SK-N-SH treated with all-trans-retinoic acid at 6 μM for 48 hours (cell line): Measurements from ENCODE around the gene ZNF451.

ENCODE experiments used
- ATAC-seq: fragments of 200-7000 bp; cut with Tn5 transposase; 3 replicates; pipeline ENCODE4 v1.9.1; 2020; ENCODE audit warnings: mild to moderate bottlenecking, moderate library complexity
- ARNTL ChIP-seq: fragments of 450-650 bp; formaldehyde crosslinking; IDR thresholded peaks from 2 replicates; pipeline ENCODE4 v1.5.0; 2020; ENCODE audit warnings: low read depth, mild to moderate bottlenecking, moderate library complexity, borderline replicate concordance
- BACH2 ChIP-seq: fragments of 250-450 bp; sonication (Bioruptor Pico); IDR thresholded peaks from 2 replicates; pipeline ENCODE4 v1.9.0; 2021; ENCODE audit warnings: mild to moderate bottlenecking, borderline replicate concordance
- CREB5 ChIP-seq: fragments of 250-450 bp; sonication (Bioruptor Pico); IDR thresholded peaks from 2 replicates; pipeline ENCODE4 v1.5.1; 2020; ENCODE audit warnings: low read depth, mild to moderate bottlenecking, moderate library complexity
- CSDC2 ChIP-seq: fragments of 250-450 bp; sonication (Bioruptor Pico); IDR thresholded peaks from 2 replicates; pipeline ENCODE4 v1.5.0; 2020; ENCODE audit warnings: mild to moderate bottlenecking, moderate library complexity
- CSRNP3 ChIP-seq: fragments of 250-450 bp; sonication (Bioruptor Pico); IDR thresholded peaks from 2 replicates; pipeline ENCODE4 v1.5.1; 2021; ENCODE audit warnings: mild to moderate bottlenecking, moderate library complexity
- ESRRG ChIP-seq: fragments of 250-450 bp; sonication (Bioruptor Pico); IDR thresholded peaks from 2 replicates; pipeline ENCODE4 v1.6.1; 2021; ENCODE audit warnings: mild to moderate bottlenecking
- GLIS3 ChIP-seq: fragments of 250-450 bp; sonication (Bioruptor Pico); IDR thresholded peaks from 2 replicates; pipeline ENCODE4 v1.5.0; 2020; ENCODE audit warnings: mild to moderate bottlenecking, moderate library complexity
- ISL1 ChIP-seq: fragments of 250-450 bp; sonication (Bioruptor Pico); IDR thresholded peaks from 2 replicates; pipeline ENCODE4 v2.1.2; 2022; ENCODE audit warnings: mild to moderate bottlenecking, moderate library complexity
- OSR1 ChIP-seq: fragments of 250-450 bp; sonication (Bioruptor Pico); IDR thresholded peaks from 2 replicates; pipeline ENCODE4 v1.8.0; 2022; ENCODE audit warnings: moderate library complexity, mild to moderate bottlenecking, inconsistent platforms
- POU6F1 ChIP-seq: fragments of 250-450 bp; sonication (Bioruptor Pico); IDR thresholded peaks from 2 replicates; pipeline ENCODE4 v1.8.0; 2021; ENCODE audit warnings: low read depth, mild to moderate bottlenecking, moderate library complexity, borderline replicate concordance
- PPARA ChIP-seq: fragments of 250-450 bp; sonication (Bioruptor Pico); IDR thresholded peaks from 2 replicates; pipeline ENCODE4 v1.5.0; 2020; ENCODE audit warnings: mild to moderate bottlenecking, borderline replicate concordance
- RARB ChIP-seq: fragments of 250-450 bp; sonication (Bioruptor Pico); IDR thresholded peaks from 2 replicates; pipeline ENCODE4 v1.8.0; 2021; ENCODE audit warnings: mild to moderate bottlenecking, moderate library complexity
- SNAI2 ChIP-seq: fragments of 250-450 bp; sonication (Bioruptor Pico); IDR thresholded peaks from 2 replicates; pipeline ENCODE4 v1.5.0; 2020; ENCODE audit warnings: mild to moderate bottlenecking, moderate library complexity
- TCF4 ChIP-seq: fragments of 250-450 bp; sonication (Bioruptor Pico); IDR thresholded peaks from 2 replicates; pipeline ENCODE4 v1.8.0; 2021; ENCODE audit warnings: mild to moderate bottlenecking, moderate library complexity, borderline replicate concordance
- TOX ChIP-seq: fragments of 250-450 bp; sonication (Bioruptor Pico); IDR thresholded peaks from 2 replicates; pipeline ENCODE4 v1.8.0; 2021; ENCODE audit warnings: mild to moderate bottlenecking, moderate library complexity, borderline replicate concordance
- ZC3H10 ChIP-seq: fragments of 250-450 bp; sonication (Bioruptor Pico); IDR thresholded peaks from 2 replicates; pipeline ENCODE4 v1.5.1; 2021; ENCODE audit warnings: mild to moderate bottlenecking, moderate library complexity
- ZFP3 ChIP-seq: fragments of 250-450 bp; sonication (Bioruptor Pico); IDR thresholded peaks from 2 replicates; pipeline ENCODE4 v1.5.0; 2020; ENCODE audit warnings: mild to moderate bottlenecking, moderate library complexity
- ZFP30 ChIP-seq: fragments of 450-650 bp; formaldehyde crosslinking; IDR thresholded peaks from 2 replicates; pipeline ENCODE4 v1.5.0; 2022; ENCODE audit warnings: mild to moderate bottlenecking, moderate library complexity
- ZNF565 ChIP-seq: fragments of 450-650 bp; formaldehyde crosslinking; conservative IDR thresholded peaks from 2 replicates; pipeline ENCODE4 v1.5.0; 2020; ENCODE audit warnings: low read depth, mild to moderate bottlenecking, moderate library complexity
- ZNF70 ChIP-seq: fragments of 450-650 bp; formaldehyde crosslinking; IDR thresholded peaks from 2 replicates; pipeline ENCODE4 v1.5.0; 2020; ENCODE audit warnings: mild to moderate bottlenecking, moderate library complexity
- ZNF8 ChIP-seq: fragments of 450-650 bp; formaldehyde crosslinking; IDR thresholded peaks from 2 replicates; pipeline ENCODE4 v1.5.0; 2020; ENCODE audit warnings: mild to moderate bottlenecking, moderate library complexity
- TF ChIP-seq, protein P1 (sequence below): fragments of 250-450 bp; sonication (Bioruptor Pico); IDR thresholded peaks from 2 replicates; pipeline ENCODE4 v1.5.0; 2020; ENCODE audit warnings: mild to moderate bottlenecking, moderate library complexity
- TF ChIP-seq, protein P2 (sequence below): fragments of 250-450 bp; sonication (Bioruptor Pico); IDR thresholded peaks from 2 replicates; pipeline ENCODE4 v1.8.0; 2020; ENCODE audit warnings: mild to moderate bottlenecking, moderate library complexity, borderline replicate concordance

The ZNF451 gene

GRCh38 chr6:57109880-57110279 is 19.9 kb downstream of the ZNF451 start:
- TF ChIP-seq GLIS3 (CRISPR knock-in tag) = no peak
- TF ChIP-seq TCF4 = no peak
- TF ChIP-seq SNAI2 (CRISPR knock-in tag) = no peak
- no peak for TF ChIP-seq POU6F1 (CRISPR knock-in tag)
- no peak for TF ChIP-seq PPARA (CRISPR knock-in tag)
- no peak for TF ChIP-seq ZNF565 (CRISPR knock-in tag)
- no peak for TF ChIP-seq ZNF8 (CRISPR knock-in tag)
- TF ChIP-seq ZC3H10 (CRISPR knock-in tag) = no peak
- no peak for TF ChIP-seq ARNTL (CRISPR knock-in tag)
- no peak for TF ChIP-seq OSR1 (CRISPR knock-in tag)
- no peak for TF ChIP-seq ESRRG (CRISPR knock-in tag)
- TF ChIP-seq, protein P1, sequence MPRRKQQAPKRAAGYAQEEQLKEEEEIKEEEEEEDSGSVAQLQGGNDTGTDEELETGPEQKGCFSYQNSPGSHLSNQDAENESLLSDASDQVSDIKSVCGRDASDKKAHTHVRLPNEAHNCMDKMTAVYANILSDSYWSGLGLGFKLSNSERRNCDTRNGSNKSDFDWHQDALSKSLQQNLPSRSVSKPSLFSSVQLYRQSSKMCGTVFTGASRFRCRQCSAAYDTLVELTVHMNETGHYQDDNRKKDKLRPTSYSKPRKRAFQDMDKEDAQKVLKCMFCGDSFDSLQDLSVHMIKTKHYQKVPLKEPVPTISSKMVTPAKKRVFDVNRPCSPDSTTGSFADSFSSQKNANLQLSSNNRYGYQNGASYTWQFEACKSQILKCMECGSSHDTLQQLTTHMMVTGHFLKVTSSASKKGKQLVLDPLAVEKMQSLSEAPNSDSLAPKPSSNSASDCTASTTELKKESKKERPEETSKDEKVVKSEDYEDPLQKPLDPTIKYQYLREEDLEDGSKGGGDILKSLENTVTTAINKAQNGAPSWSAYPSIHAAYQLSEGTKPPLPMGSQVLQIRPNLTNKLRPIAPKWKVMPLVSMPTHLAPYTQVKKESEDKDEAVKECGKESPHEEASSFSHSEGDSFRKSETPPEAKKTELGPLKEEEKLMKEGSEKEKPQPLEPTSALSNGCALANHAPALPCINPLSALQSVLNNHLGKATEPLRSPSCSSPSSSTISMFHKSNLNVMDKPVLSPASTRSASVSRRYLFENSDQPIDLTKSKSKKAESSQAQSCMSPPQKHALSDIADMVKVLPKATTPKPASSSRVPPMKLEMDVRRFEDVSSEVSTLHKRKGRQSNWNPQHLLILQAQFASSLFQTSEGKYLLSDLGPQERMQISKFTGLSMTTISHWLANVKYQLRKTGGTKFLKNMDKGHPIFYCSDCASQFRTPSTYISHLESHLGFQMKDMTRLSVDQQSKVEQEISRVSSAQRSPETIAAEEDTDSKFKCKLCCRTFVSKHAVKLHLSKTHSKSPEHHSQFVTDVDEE (CRISPR knock-in tag) = no peak
- TF ChIP-seq CSDC2 (CRISPR knock-in tag) = no peak
- TF ChIP-seq BACH2 = no peak
- TF ChIP-seq ZFP30 (CRISPR knock-in tag) = no peak
- TF ChIP-seq TOX (CRISPR knock-in tag) = no peak
- no peak for ATAC-seq

GRCh38 chr6:57113105-57113504 is 23.1 kb downstream of the ZNF451 start:
- no peak for TF ChIP-seq RARB (CRISPR knock-in tag)
- TF ChIP-seq CSDC2 (CRISPR knock-in tag) = no peak
- no peak for ATAC-seq

DNA sequence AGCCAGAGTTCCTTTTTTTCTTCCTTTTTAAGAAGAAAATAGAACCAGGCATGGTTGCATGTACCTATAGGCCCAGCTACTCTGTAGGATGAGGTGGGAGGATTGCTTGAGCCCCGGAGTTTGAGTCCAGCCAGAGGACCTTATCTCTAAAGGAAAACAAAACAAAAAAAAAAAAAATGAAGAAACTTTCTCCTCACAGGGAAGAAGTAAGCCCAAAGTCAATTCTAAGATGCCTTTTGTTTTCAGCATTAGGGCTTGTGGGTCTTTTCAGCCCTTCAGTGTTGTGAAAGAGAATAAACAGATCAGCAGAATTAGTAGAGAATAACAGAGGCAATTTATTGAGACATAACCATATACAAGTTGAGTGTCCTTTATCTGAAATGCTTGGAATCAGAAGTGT is 26.8 kb downstream of the ZNF451 start:
- no peak for ATAC-seq

More for the DNA sequence above, 26.8 kb downstream of the ZNF451 start:
- TF ChIP-seq, protein P1 (CRISPR knock-in tag) = no peak
- TF ChIP-seq PPARA (CRISPR knock-in tag) (no peak), ARNTL (CRISPR knock-in tag) (no peak), BACH2 (no peak), ZNF565 (CRISPR knock-in tag) (no peak), GLIS3 (CRISPR knock-in tag) (no peak), CSDC2 (CRISPR knock-in tag) (no peak), CREB5 (CRISPR knock-in tag) (no peak), CSRNP3 (CRISPR knock-in tag) (no peak), ESRRG (CRISPR knock-in tag) (no peak), TCF4 (no peak), ZC3H10 (CRISPR knock-in tag) (no peak), ZFP30 (CRISPR knock-in tag) (no peak), SNAI2 (CRISPR knock-in tag) (no peak), OSR1 (CRISPR knock-in tag) (no peak), TOX (CRISPR knock-in tag) (no peak), ISL1 (no peak), ZFP3 (CRISPR knock-in tag) (no peak), ZNF70 (CRISPR knock-in tag) (no peak)
- TF ChIP-seq, protein P2, sequence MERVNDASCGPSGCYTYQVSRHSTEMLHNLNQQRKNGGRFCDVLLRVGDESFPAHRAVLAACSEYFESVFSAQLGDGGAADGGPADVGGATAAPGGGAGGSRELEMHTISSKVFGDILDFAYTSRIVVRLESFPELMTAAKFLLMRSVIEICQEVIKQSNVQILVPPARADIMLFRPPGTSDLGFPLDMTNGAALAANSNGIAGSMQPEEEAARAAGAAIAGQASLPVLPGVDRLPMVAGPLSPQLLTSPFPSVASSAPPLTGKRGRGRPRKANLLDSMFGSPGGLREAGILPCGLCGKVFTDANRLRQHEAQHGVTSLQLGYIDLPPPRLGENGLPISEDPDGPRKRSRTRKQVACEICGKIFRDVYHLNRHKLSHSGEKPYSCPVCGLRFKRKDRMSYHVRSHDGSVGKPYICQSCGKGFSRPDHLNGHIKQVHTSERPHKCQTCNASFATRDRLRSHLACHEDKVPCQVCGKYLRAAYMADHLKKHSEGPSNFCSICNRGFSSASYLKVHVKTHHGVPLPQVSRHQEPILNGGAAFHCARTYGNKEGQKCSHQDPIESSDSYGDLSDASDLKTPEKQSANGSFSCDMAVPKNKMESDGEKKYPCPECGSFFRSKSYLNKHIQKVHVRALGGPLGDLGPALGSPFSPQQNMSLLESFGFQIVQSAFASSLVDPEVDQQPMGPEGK (CRISPR knock-in tag) = no peak
